Cerebellar nuclear complex (tissue), 1 donor: ENCODE results near the gene TAC3.
"Not testable (repeated sequence)": the region's sequence is repeated elsewhere in the genome, so short reads cannot be mapped to it uniquely, and the experiment has no call there.

Source experiments
- DNase-seq, 2 experiments: peaks; one replicate each; lab custom pipeline; 2025; lab: John Stamatoyannopoulos, UW

Gene TAC3

GRCh38 chr12:56982578-56983236, 33.6 kb downstream of the TAC3 start:
- not testable (repeated sequence) for DNase-seq

- no peak for DNase-seq
Measured at GRCh38 chr12:56980941-56981530, 35.3 kb downstream of the TAC3 start.

- DNase-seq: no peak
Measured at GRCh38 chr12:56980268-56980667, 36.1 kb downstream of the TAC3 start.

GRCh38 chr12:56979628-56980027, 36.7 kb downstream of the TAC3 start:
- no peak for DNase-seq

- DNase-seq: no peak
Measured at GRCh38 chr12:56978397-56979138, 37.8 kb downstream of the TAC3 start.

GRCh38 chr12:56977361-56977760, 39.0 kb downstream of the TAC3 start:
- DNase-seq: not testable (repeated sequence)

GRCh38 chr12:56974224-56974623, 42.1 kb downstream of the TAC3 start:
- DNase-seq: not testable (repeated sequence)

GRCh38 chr12:56968910-56969309, 47.4 kb downstream of the TAC3 start:
- DNase-seq: not testable (repeated sequence)

- DNase-seq: not testable (repeated sequence)
Measured at GRCh38 chr12:56965997-56966642, 50.2 kb downstream of the TAC3 start.

- not testable (repeated sequence) for DNase-seq
Measured at GRCh38 chr12:56965124-56965523, 51.2 kb downstream of the TAC3 start.

- not testable (repeated sequence) for DNase-seq
Measured at GRCh38 chr12:56963557-56963956, 52.8 kb downstream of the TAC3 start.

- not testable (repeated sequence) for DNase-seq
Measured at GRCh38 chr12:56962247-56962646, 54.1 kb downstream of the TAC3 start.
